Measurements from ENCODE around the gene PON1. TPM values are rescaled to one million over a fixed set of nuclear protein-coding genes. Genes with fewer than 3 reads are reported as not detected.

PON1 gene
- total RNA-seq (2022; extraction: Qiagen RNA extraction), result 0.64 to 0.88 TPM (median 0.73 TPM) in 5 replicates

DNA sequence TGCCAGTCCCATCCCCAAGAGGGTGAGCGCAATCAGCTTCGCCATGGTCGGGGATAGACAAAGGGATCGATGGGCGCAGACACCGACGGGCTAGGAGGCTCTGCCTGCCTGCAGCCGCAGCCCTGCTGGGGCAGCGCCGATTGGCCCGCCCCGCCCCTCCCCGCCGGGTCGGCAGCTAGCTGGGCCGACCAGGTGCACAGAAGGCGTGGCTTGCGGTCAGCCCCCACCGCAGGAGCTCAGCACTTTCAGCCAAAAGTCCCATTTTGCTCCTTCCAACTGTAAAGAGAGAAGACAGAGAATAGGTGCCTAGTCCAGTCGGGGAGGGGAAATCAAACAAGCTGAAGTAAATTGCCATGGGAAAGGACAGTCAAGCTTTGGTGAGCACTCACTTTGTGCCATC lies at the start of gene PON1:
TSS of gene PON1 (minus strand) at position 102 of the 400 bp plus-strand sequence. CDS start at position 45, 57 bp downstream.

Other genes starting within 250 kb of the PON1 start
- gene PON3, start 71.8 kb upstream of the PON1 start, total RNA-seq (2022; extraction: Qiagen RNA extraction), result 30.4 to 39.5 TPM (median 35.4 TPM) in 5 replicates
- 347 to 406 TPM (median 365 TPM) in 5 replicates for gene PON2, start 110.5 kb upstream of the PON1 start, total RNA-seq (2022; extraction: Qiagen RNA extraction)
- gene ASB4, start 161.4 kb upstream of the PON1 start, total RNA-seq (2022; extraction: Qiagen RNA extraction), result 0.16 to 0.26 TPM (median 0.19 TPM) in 5 replicates

All from A549 treated with dexamethasone at 1 μM for 4 hours (cell line).